IMR-90 (cell line): ENCODE data around the gene CCDC74A. TPM values are rescaled to one million over a fixed set of nuclear protein-coding genes. Genes with fewer than 3 reads are reported as not detected.

Source experiments
- ATAC-seq: fragments of 200-7000 bp; cut with Tn5 transposase; 2 replicates; pipeline ENCODE4 v1.9.1; 2020; ENCODE audit warnings: low read depth, mild to moderate bottlenecking, moderate library complexity
- BruUV-seq: library from RNA; stranded (reverse); fragments of 400-500 nt; replicated peaks from 2 replicates; lab custom pipeline; 2021; lab: Mats Ljungman, UMichigan
- CTCF ChIA-PET: fragments of 300-600 bp; formaldehyde crosslinking; extraction: SDS; loops from one replicate; lab custom pipeline; 2021; ENCODE audit warnings: antibody characterized with exemption; lab: Yijun Ruan, JAX
- POLR2A ChIA-PET: fragments of 300-600 bp; sonication (Branson Sonifier 250); formaldehyde crosslinking; loops from one replicate; lab custom pipeline; 2022; ENCODE audit warnings: antibody characterized with exemption; ENCODE audit not compliant: unreplicated experiment; lab: Charles Lee
- DNase-seq: peaks from one replicate; pipeline ENCODE4 v3.0.0; 2013
- H2AFZ ChIP-seq: replicated peaks from 2 replicates; pipeline ENCODE3; 2013; ENCODE audit warnings: low read length, mild to moderate bottlenecking; ENCODE audit not compliant: poor library complexity
- H2AK5ac ChIP-seq: 2 replicates; pipeline ENCODE4 v1.6.1; 2013; ENCODE audit warnings: low read depth, low read length, inconsistent platforms
- H2AK9ac ChIP-seq: replicated peaks from 2 replicates; pipeline ENCODE3; 2013; ENCODE audit warnings: mild to moderate bottlenecking, low read depth, low read length, moderate library complexity; ENCODE audit not compliant: poor library complexity
- H2BK120ac ChIP-seq: 2 replicates; pipeline ENCODE4 v1.6.1; 2013; ENCODE audit warnings: low read depth, low read length, inconsistent platforms
- H2BK15ac ChIP-seq: 3 replicates; pipeline ENCODE4 v1.6.1; 2013; ENCODE audit warnings: low read depth, low read length, inconsistent platforms
- H2BK20ac ChIP-seq: 2 replicates; pipeline ENCODE4 v1.6.1; 2013; ENCODE audit warnings: low read depth, mild to moderate bottlenecking, inconsistent platforms, low read length, moderate library complexity
- H2BK5ac ChIP-seq: 2 replicates; pipeline ENCODE4 v1.6.1; 2013; ENCODE audit warnings: mild to moderate bottlenecking, low read depth, low read length, inconsistent platforms; ENCODE audit not compliant: poor library complexity, severe bottlenecking
- H3K14ac ChIP-seq: replicated peaks from 2 replicates; pipeline ENCODE4 v1.6.1; 2013; ENCODE audit warnings: low read depth, low read length, inconsistent platforms
- H3K18ac ChIP-seq: 2 replicates; pipeline ENCODE4 v1.6.1; 2013; ENCODE audit warnings: low read depth, low read length, control low read depth
- H3K23ac ChIP-seq: 2 replicates; pipeline ENCODE4 v1.6.1; 2013; ENCODE audit warnings: low read depth, low read length, inconsistent platforms
- H3K27ac ChIP-seq: 2 replicates; pipeline ENCODE4 v1.5.1; 2013; ENCODE audit warnings: mild to moderate bottlenecking, control low read depth, low read length; ENCODE audit not compliant: insufficient read depth
- H3K27me3 ChIP-seq: 2 replicates; pipeline ENCODE4 v1.6.1; 2013; ENCODE audit warnings: low read length; ENCODE audit not compliant: control insufficient read depth, insufficient read depth
- H3K36me3 ChIP-seq: 2 replicates; pipeline ENCODE4 v1.6.1; 2013; ENCODE audit warnings: low read length, mixed read lengths; ENCODE audit not compliant: control insufficient read depth, insufficient read depth
- H3K4ac ChIP-seq: 2 replicates; pipeline ENCODE4 v1.6.1; 2013; ENCODE audit warnings: low read depth, low read length, inconsistent platforms
- H3K4me1 ChIP-seq: 2 replicates; pipeline ENCODE4 v1.6.1; 2013; ENCODE audit warnings: low read length, mixed read lengths; ENCODE audit not compliant: control insufficient read depth, insufficient read depth
- H3K4me2 ChIP-seq: 2 replicates; pipeline ENCODE4 v1.6.1; 2013; ENCODE audit warnings: low read depth, mild to moderate bottlenecking, control low read depth, low read length, moderate library complexity
- H3K4me3 ChIP-seq: 2 replicates; pipeline ENCODE4 v1.5.1; 2013; ENCODE audit warnings: low read depth, mild to moderate bottlenecking, control low read depth, low read length, moderate library complexity; ENCODE audit not compliant: insufficient read depth
- H3K56ac ChIP-seq: 2 replicates; pipeline ENCODE4 v1.6.1; 2013; ENCODE audit warnings: low read length, inconsistent platforms; ENCODE audit not compliant: insufficient read depth; ENCODE audit errors: extremely low read depth
- H3K79me1 ChIP-seq, 2 experiments: 2 replicates each; pipeline ENCODE4 v1.6.1; 2013; ENCODE audit warnings: low read length in 2 of 2, inconsistent platforms in 1 of 2, low read depth in 1 of 2
- H3K9ac ChIP-seq: 2 replicates; pipeline ENCODE4 v1.6.1; 2013; ENCODE audit warnings: low read depth, low read length, control low read depth
- H3K9me1 ChIP-seq: 2 replicates; pipeline ENCODE4 v1.6.1; 2013; ENCODE audit warnings: low read length, inconsistent platforms; ENCODE audit not compliant: insufficient read depth
- H3K9me3 ChIP-seq: 2 replicates; pipeline ENCODE4 v1.6.1; 2013; ENCODE audit warnings: low read length; ENCODE audit not compliant: control insufficient read depth, insufficient read depth
- H4K20me1 ChIP-seq: 2 replicates; pipeline ENCODE4 v1.6.1; 2013; ENCODE audit warnings: low read length, inconsistent platforms; ENCODE audit not compliant: insufficient read depth
- H4K5ac ChIP-seq: 2 replicates; pipeline ENCODE4 v1.6.1; 2013; ENCODE audit warnings: mild to moderate bottlenecking, low read depth, low read length, control low read depth
- H4K8ac ChIP-seq, 2 experiments: 2 replicates each; pipeline ENCODE4 v1.6.1; 2013; ENCODE audit warnings: low read depth in 2 of 2, low read length in 2 of 2, control low read depth in 1 of 2, inconsistent platforms in 1 of 2
- H4K91ac ChIP-seq: 2 replicates; pipeline ENCODE4 v1.6.1; 2013; ENCODE audit warnings: low read depth, low read length, inconsistent platforms; ENCODE audit not compliant: insufficient read depth
- BHLHE40 ChIP-seq: fragments of 150-350 bp; IDR thresholded peaks from 2 replicates; pipeline ENCODE4 v1.6.1; 2016; ENCODE audit warnings: mild to moderate bottlenecking, low read depth, low read length
- CEBPB ChIP-seq: IDR thresholded peaks from 2 replicates; pipeline ENCODE4 v1.6.1; 2012; ENCODE audit warnings: low read depth, low read length, improper control_type of control experiment
- CHD1 ChIP-seq: IDR thresholded peaks from 2 replicates; pipeline ENCODE4 v1.6.1; 2012; ENCODE audit warnings: low read depth, low read length, improper control_type of control experiment
- CTCF ChIP-seq: conservative IDR thresholded peaks from 2 replicates; pipeline ENCODE4 v1.5.1; 2012; ENCODE audit warnings: mild to moderate bottlenecking, low read depth, low read length, improper control_type of control experiment
- FOS ChIP-seq: fragments of 150-350 bp; IDR thresholded peaks from 2 replicates; pipeline ENCODE4 v1.6.1; 2016; ENCODE audit warnings: low read depth, low read length
- MAFK ChIP-seq: IDR thresholded peaks from 2 replicates; pipeline ENCODE4 v1.6.1; 2012; ENCODE audit warnings: low read depth, low read length, improper control_type of control experiment
- MAZ ChIP-seq: IDR thresholded peaks from 2 replicates; pipeline ENCODE4 v1.6.1; 2012; ENCODE audit warnings: low read depth, mild to moderate bottlenecking, low read length, improper control_type of control experiment, moderate library complexity, borderline replicate concordance
- MXI1 ChIP-seq: IDR thresholded peaks from 2 replicates; pipeline ENCODE4 v1.6.1; 2012; ENCODE audit warnings: low read depth, mild to moderate bottlenecking, low read length, moderate library complexity, borderline replicate concordance
- NFE2L2 ChIP-seq: fragments of 150-350 bp; IDR thresholded peaks from 2 replicates; pipeline ENCODE4 v1.6.1; 2016; ENCODE audit warnings: low read depth, mild to moderate bottlenecking, low read length
- POLR2A ChIP-seq: IDR thresholded peaks from 2 replicates; pipeline ENCODE4 v1.6.1; 2012; ENCODE audit warnings: mild to moderate bottlenecking, low read depth, low read length
- RAD21 ChIP-seq: IDR thresholded peaks from 2 replicates; pipeline ENCODE4 v1.6.1; 2012; ENCODE audit warnings: low read length, improper control_type of control experiment
- RCOR1 ChIP-seq: IDR thresholded peaks from 2 replicates; pipeline ENCODE4 v1.6.1; 2012; ENCODE audit warnings: mild to moderate bottlenecking, low read length, improper control_type of control experiment; ENCODE audit not compliant: insufficient replicate concordance
- RFX5 ChIP-seq: IDR thresholded peaks from 2 replicates; pipeline ENCODE4 v1.8.0; 2012; ENCODE audit warnings: low read depth, mild to moderate bottlenecking, low read length, moderate library complexity
- SMC3 ChIP-seq: fragments of 150-350 bp; IDR thresholded peaks from 2 replicates; pipeline ENCODE4 v1.6.1; 2016; ENCODE audit warnings: low read depth, mild to moderate bottlenecking, antibody characterized with exemption, low read length, moderate library complexity
- USF2 ChIP-seq: fragments of 150-350 bp; IDR thresholded peaks from 2 replicates; pipeline ENCODE4 v1.6.1; 2017; ENCODE audit warnings: mild to moderate bottlenecking, antibody characterized with exemption, low read length, low read depth
- WGBS, 2 experiments: methylation state at CpG; one replicate each; pipeline versions ENCODE4 v1.1.5 to v1.1.7; 2013; ENCODE audit warnings: missing lambda C conversion rate in 2 of 2; ENCODE audit not compliant: insufficient read length in 1 of 2; ENCODE audit errors: extremely low coverage in 2 of 2; 5-methylcytosine and 5-hydroxymethylcytosine counted together
- dilution Hi-C: fragments of 300-500 bp; cut with HindIII; formaldehyde crosslinking; loops from one replicate; pipeline ENCODE4 v1.14.3; 2018; ENCODE audit warnings: low sequenced_read_pairs; ENCODE audit not compliant: unreplicated experiment
- in situ Hi-C: fragments of 300-500 bp; cut with MboI; formaldehyde crosslinking; loops from 3 replicates; pipeline ENCODE4 v1.14.3; 2019; ENCODE audit warnings: low sequenced_read_pairs, inconsistent platforms, mixed read lengths
- intact Hi-C: fragments of 100-400 bp; cut with micrococcal nuclease; formaldehyde crosslinking; loops from 2 replicates; pipeline ENCODE4 v1.10.0; 2022
- polyA plus RNA-seq, 3 experiments: library from polyadenylated mRNA; depleted of rRNA; stranded (reverse); fragments of >200 nt; gene quantifications; 2 replicates each; pipeline ENCODE4 v1.2.3, GENCODE V29; 2012; ENCODE audit warnings: low replicate concordance in 1 of 3
- total RNA-seq: library from RNA; depleted of rRNA; stranded (reverse); fragments of >200 nt; gene quantifications from 2 replicates; pipeline ENCODE4 v1.2.3, GENCODE V29; 2012
- TF ChIP-seq, protein P1 (sequence below): fragments of 150-350 bp; IDR thresholded peaks from 2 replicates; pipeline ENCODE4 v1.6.1; 2016; ENCODE audit warnings: low read depth, mild to moderate bottlenecking, low read length, moderate library complexity, borderline replicate concordance

The CCDC74A gene
- total and polyA plus RNA-seq, 2 of the 4 experiments (the other 2 are of a cell fraction): 3.8 to 11.9 TPM

- Histone ChIP-seq H3K27me3 (peaks cover 4% of the 10 kb centered on the region), H3K9me1 (no peaks in the 10 kb centered on the region), H3K27ac (no peak overlapping the region), H3K9ac (no peak overlapping the region), H3K18ac (no peak overlapping the region), H2AK5ac (no peak overlapping the region), H3K4me1 (no peaks in the 10 kb centered on the region), H2AK9ac (no peak overlapping the region), H3K79me1 (no peaks in the 10 kb centered on the region), H3K14ac (no peak overlapping the region), H3K4ac (no peak overlapping the region), H3K4me3 (no peak overlapping the region), H3K36me3 (no peaks in the 10 kb centered on the region), H4K20me1 (no peaks in the 10 kb centered on the region), H3K4me2 (no peak overlapping the region), H2BK120ac (no peak overlapping the region), H3K23ac (no peak overlapping the region), H4K8ac (no peak overlapping the region), H2BK20ac (no peak overlapping the region), H3K56ac (no peak overlapping the region), H2BK15ac (no peak overlapping the region), H4K5ac (no peak overlapping the region), H4K91ac (no peak overlapping the region), H3K9me3 (no peaks in the 10 kb centered on the region), H2BK5ac (no peak overlapping the region), H2AFZ (no peak overlapping the region)
- in situ Hi-C loops (no loop called here), dilution Hi-C loops (no loop called here), intact Hi-C loops (no loop called here)
- POLR2A ChIA-PET: no interaction called here
- no peak for TF ChIP-seq RCOR1
- TF ChIP-seq MAFK: no peak
- no peak for TF ChIP-seq MXI1
- TF ChIP-seq FOS: no peak
- TF ChIP-seq RFX5: no peak
- no peak for TF ChIP-seq USF2
- no peak for TF ChIP-seq RAD21
- TF ChIP-seq, protein P1, sequence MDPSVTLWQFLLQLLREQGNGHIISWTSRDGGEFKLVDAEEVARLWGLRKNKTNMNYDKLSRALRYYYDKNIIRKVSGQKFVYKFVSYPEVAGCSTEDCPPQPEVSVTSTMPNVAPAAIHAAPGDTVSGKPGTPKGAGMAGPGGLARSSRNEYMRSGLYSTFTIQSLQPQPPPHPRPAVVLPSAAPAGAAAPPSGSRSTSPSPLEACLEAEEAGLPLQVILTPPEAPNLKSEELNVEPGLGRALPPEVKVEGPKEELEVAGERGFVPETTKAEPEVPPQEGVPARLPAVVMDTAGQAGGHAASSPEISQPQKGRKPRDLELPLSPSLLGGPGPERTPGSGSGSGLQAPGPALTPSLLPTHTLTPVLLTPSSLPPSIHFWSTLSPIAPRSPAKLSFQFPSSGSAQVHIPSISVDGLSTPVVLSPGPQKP: no peak
- TF ChIP-seq CHD1: no peak
- no peak for TF ChIP-seq CEBPB
- TF ChIP-seq BHLHE40: no peak
- TF ChIP-seq NFE2L2: no peak
- no peak for TF ChIP-seq MAZ
- TF ChIP-seq CTCF: no peak
- TF ChIP-seq SMC3: no peak
- TF ChIP-seq POLR2A: no peak
- BruUV-seq: no TSS peak
- DNase-seq: no peak
- ATAC-seq: no peak
- no CpG with 5 or more reads among the region's 11 CpGs for WGBS, 2 experiments
- CTCF ChIA-PET: no interaction called here
These were observed 25.2 kb downstream of the CCDC74A start for GRCh38 chr2:131552871-131553270.
